K562 (cell line): ENCODE data around the gene SPAG7. TPM values are rescaled to one million over a fixed set of nuclear protein-coding genes. Genes with fewer than 3 reads are reported as not detected.

ENCODE experiments used
- CEBPB ChIP-seq: fragments of 450-650 bp; IDR thresholded peaks from 2 replicates; pipeline ENCODE4 v1.6.1; 2016; ENCODE audit warnings: missing genetic modification characterization, missing compliant biosample characterization
- DLX4 ChIP-seq: fragments of 250-450 bp; sonication (Bioruptor Pico); IDR thresholded peaks from 2 replicates; pipeline ENCODE4 v1.6.1; 2021; ENCODE audit warnings: mild to moderate bottlenecking
- DPF2 ChIP-seq: fragments of 450-650 bp; IDR thresholded peaks from 2 replicates; pipeline ENCODE4 v1.6.1; 2016
- ELF1 ChIP-seq: fragments of 200-800 bp; sonication (Bioruptor generic); IDR thresholded peaks from 2 replicates; pipeline ENCODE4 v1.6.1; 2016; ENCODE audit warnings: missing genetic modification characterization, missing compliant biosample characterization
- GTF2B ChIP-seq: IDR thresholded peaks from 2 replicates; pipeline ENCODE4 v1.6.1; 2011; ENCODE audit not compliant: insufficient read length; ENCODE audit errors: extremely low read depth
- HDAC1 ChIP-seq, 2 experiments: fragments of 450-650 bp; IDR thresholded peaks; 2 replicates each; pipeline ENCODE4 v1.6.1; 2016 to 2017; ENCODE audit warnings: inconsistent platforms in 1 of 2, mild to moderate bottlenecking in 1 of 2, moderate library complexity in 1 of 2
- ILF3 ChIP-seq: fragments of 450-650 bp; IDR thresholded peaks from 2 replicates; pipeline ENCODE4 v1.6.1; 2018; ENCODE audit warnings: antibody characterized with exemption, mild to moderate bottlenecking, moderate library complexity, borderline replicate concordance
- MNT ChIP-seq, 2 experiments: fragments of 450-650 bp; conservative IDR thresholded peaks; 2 replicates each; pipeline ENCODE4 v1.6.1; 2017; ENCODE audit warnings: mild to moderate bottlenecking in 2 of 2, moderate library complexity in 2 of 2
- PHB2 ChIP-seq: fragments of 450-650 bp; IDR thresholded peaks from 2 replicates; pipeline ENCODE4 v1.6.1; 2017; ENCODE audit warnings: low read depth
- PHF8 ChIP-seq: fragments of 200-600 bp; sonication (generic); IDR thresholded peaks from 2 replicates; pipeline ENCODE4 v1.6.1; 2012; ENCODE audit warnings: mixed run types, mild to moderate bottlenecking, inconsistent platforms, low read length, moderate library complexity, borderline replicate concordance
- PTTG1 ChIP-seq: fragments of 450-650 bp; IDR thresholded peaks from 2 replicates; pipeline ENCODE4 v1.6.1; 2016; ENCODE audit warnings: low read depth, mild to moderate bottlenecking, missing genetic modification characterization, missing compliant biosample characterization
- PURB ChIP-seq: sonication (generic); formaldehyde crosslinking; IDR thresholded peaks from 2 replicates; pipeline ENCODE4 v1.9.0; 2021; ENCODE audit warnings: low read depth, mild to moderate bottlenecking, missing genetic modification reagents
- SIN3B ChIP-seq: fragments of 450-650 bp; IDR thresholded peaks from 2 replicates; pipeline ENCODE4 v1.6.1; 2017; ENCODE audit warnings: low read depth, mild to moderate bottlenecking, moderate library complexity
- SREBF2 ChIP-seq: sonication (generic); formaldehyde crosslinking; IDR thresholded peaks from 2 replicates; pipeline ENCODE4 v1.4.0; 2020; ENCODE audit warnings: mild to moderate bottlenecking, missing genetic modification reagents
- SRSF1 ChIP-seq: fragments of 200-400 bp; formaldehyde crosslinking; IDR thresholded peaks from 2 replicates; pipeline ENCODE4 v1.6.1; 2017; ENCODE audit warnings: mild to moderate bottlenecking, low read depth, low read length, moderate library complexity
- TCF3 ChIP-seq: sonication (generic); formaldehyde crosslinking; IDR thresholded peaks from 2 replicates; pipeline ENCODE4 v1.4.0; 2020; ENCODE audit warnings: mild to moderate bottlenecking, missing genetic modification reagents
- TCF7 ChIP-seq: sonication (generic); IDR thresholded peaks from 2 replicates; pipeline ENCODE4 v1.6.1; 2016; ENCODE audit warnings: antibody characterized with exemption, borderline replicate concordance
- U2AF2 ChIP-seq: fragments of 200-400 bp; formaldehyde crosslinking; optimal IDR thresholded peaks from 2 replicates; pipeline ENCODE3; 2017; ENCODE audit warnings: low read depth, mild to moderate bottlenecking, low read length
- YBX1 ChIP-seq: fragments of 450-650 bp; IDR thresholded peaks from 2 replicates; pipeline ENCODE4 v1.7.1; 2016; ENCODE audit warnings: mild to moderate bottlenecking
- ZNF121 ChIP-seq: sonication (generic); formaldehyde crosslinking; conservative IDR thresholded peaks from 2 replicates; pipeline ENCODE4 v1.8.0; 2022; ENCODE audit warnings: missing genetic modification reagents
- ZNF512 ChIP-seq: IDR thresholded peaks from 2 replicates; pipeline ENCODE4 v1.6.1; 2016; ENCODE audit warnings: missing genetic modification characterization, missing compliant biosample characterization
- ZNF551 ChIP-seq: fragments of 250-450 bp; sonication (Bioruptor Pico); IDR thresholded peaks from 2 replicates; pipeline ENCODE4 v1.5.0; 2021; ENCODE audit warnings: mild to moderate bottlenecking, moderate library complexity
- ZNF586 ChIP-seq: fragments of 450-650 bp; formaldehyde crosslinking; conservative IDR thresholded peaks from 2 replicates; pipeline ENCODE4 v1.4.0; 2020; ENCODE audit warnings: mild to moderate bottlenecking, moderate library complexity
- ZNF589 ChIP-seq: fragments of 200-800 bp; sonication (Bioruptor generic); IDR thresholded peaks from 2 replicates; pipeline ENCODE4 v1.6.1; 2016; ENCODE audit warnings: low read depth, missing genetic modification characterization, missing compliant biosample characterization
- ZNF766 ChIP-seq: fragments of 200-800 bp; sonication (Bioruptor generic); conservative IDR thresholded peaks from 2 replicates; pipeline ENCODE4 v1.6.1; 2016; ENCODE audit warnings: missing genetic modification characterization, missing compliant biosample characterization
- polyA plus RNA-seq, 8 experiments: library from polyadenylated mRNA; depleted of rRNA in 4 of 8; stranded (reverse) in 5 of 8; unstranded in 3 of 8; fragments of >200 nt; fragmentation: Nextera tagmentation in 2 of 8; fragmentation: Illumina TruSeq in 1 of 8; extraction: Ambion mirVana in 2 of 8; extraction: Trizol in 1 of 8; gene quantifications; 2 replicates each; pipeline versions ENCODE4 v1.2.1 to v1.2.3, GENCODE V29; 2011 to 2014; ENCODE audit warnings: inconsistent platforms in 1 of 8, missing spikeins in 1 of 8
- total RNA-seq, 7 experiments: library from RNA; depleted of rRNA in 6 of 7; stranded (reverse); fragments of >200 nt in 6 of 7; fragmentation: Illumina TruSeq in 2 of 7; extraction: Trizol in 2 of 7; gene quantifications; 2 replicates each; pipeline versions ENCODE4 v1.2.1 to v1.2.3, GENCODE V29; 2011 to 2021; ENCODE audit warnings: low replicate concordance in 1 of 7

Gene SPAG7
- total and polyA plus RNA-seq, 9 of the 15 experiments (the other 6 are each of a cell fraction or from before 2014, with no cell fraction given), result 5.6 to 53.5 (median 36.3) TPM

- TF ChIP-seq PURB (CRISPR knock-in tag), result no peak
- TF ChIP-seq ILF3, result no peak
- no peak for TF ChIP-seq ZNF586 (CRISPR knock-in tag)
- TF ChIP-seq DPF2, result no peak
- TF ChIP-seq U2AF2, result no peak
- TF ChIP-seq PHF8, result peak; percentile 47; the same call in 1 of the 2 replicates
- no peak for TF ChIP-seq GTF2B
- no peak for TF ChIP-seq ZNF121
- no peak for TF ChIP-seq YBX1
- no peak for TF ChIP-seq ZNF551 (CRISPR knock-in tag)
- no peak for TF ChIP-seq TCF3 (CRISPR knock-in tag)
- no peak for TF ChIP-seq CEBPB (tag)
- TF ChIP-seq ELF1 (tag), result peak; percentile 44; the same call in 1 of the 2 replicates
- TF ChIP-seq SIN3B, result 0 out of 2 replicates have a peak, but pooled peaks have one; percentile 16
- peak in 1 of 2 experiments; percentile 5; a peak in 1 of 4 replicates for TF ChIP-seq MNT (conservative IDR thresholded peaks at IDR 0.05)
- no peak for TF ChIP-seq PTTG1
- TF ChIP-seq ZNF512 (tag), result no peak
- no peak for TF ChIP-seq TCF7
- no peak for TF ChIP-seq SRSF1
- TF ChIP-seq DLX4 (CRISPR knock-in tag), result no peak
- TF ChIP-seq HDAC1 (IDR thresholded peaks at IDR 0.05), result no peak
- 0 out of 2 replicates have a peak, but pooled peaks have one; percentile 10 for TF ChIP-seq ZNF766
- TF ChIP-seq ZNF589 (CRISPR knock-in tag), result no peak
- no peak for TF ChIP-seq PHB2
- no peak for TF ChIP-seq SREBF2 (CRISPR knock-in tag)
Measured at GRCh38 chr17:4998027-4998731, 30.6 kb upstream of the SPAG7 start (continued).
